ENCODE results near the gene KNSTRN. TPM values are rescaled to one million over a fixed set of nuclear protein-coding genes. Genes with fewer than 3 reads are reported as not detected.
A peak's percentile ranks its signal among the peaks of the same experiment; 100 is the strongest.

KNSTRN gene
- total RNA-seq, 1 experiment from 2014 or later: 115 TPM

DNA sequence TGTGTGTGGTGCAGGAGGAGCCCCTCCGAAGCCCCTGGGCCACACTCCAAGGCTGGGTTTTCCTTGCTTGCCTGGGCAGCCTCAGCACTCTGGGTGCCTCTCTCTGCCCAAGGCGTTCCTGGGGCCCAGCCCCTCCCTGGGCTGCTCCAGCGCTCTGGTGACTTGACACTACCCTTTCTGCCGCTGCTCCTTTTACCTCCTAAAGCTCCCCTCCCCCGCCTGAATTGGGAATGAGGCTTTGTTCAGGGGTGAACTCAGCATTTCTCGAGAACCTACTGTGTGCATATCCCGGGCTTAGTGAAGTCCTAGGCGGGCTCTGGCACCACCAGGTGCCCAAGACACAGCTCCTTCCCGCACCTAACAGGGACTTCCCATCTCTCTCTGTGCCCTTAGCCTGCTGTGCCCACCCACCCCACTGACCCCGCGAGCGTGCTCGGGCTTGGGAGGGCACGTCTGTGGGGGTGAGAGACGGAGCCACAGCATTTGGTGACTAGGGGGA is 57.0 kb downstream of the KNSTRN start:
- Histone ChIP-seq H3K36me3 (ENCODE audit: low read depth, low read length) (no peaks in the 10 kb centered on the region), H4K20me1 (ENCODE audit: low read length) (peaks cover 24% of the 10 kb centered on the region), H3K9me3 (ENCODE audit: low read length) (no peaks in the 10 kb centered on the region), H3K79me2 (ENCODE audit: low read length) (peaks cover 30% of the 10 kb centered on the region), H3K27me3 (ENCODE audit: low read length) (no peaks in the 10 kb centered on the region), H3K4me1 (ENCODE audit: insufficient read depth, low read length) (peaks cover 26% of the 10 kb centered on the region), H3K9ac (ENCODE audit: low read length) (no peak overlapping the region), H3K27ac (ENCODE audit: low read length) (no peak overlapping the region), H3F3A (ENCODE audit: low read length, unreplicated experiment) (no peaks in the 10 kb centered on the region), H2AFZ (ENCODE audit: low read length) (peak overlapping the region; percentile 75), H3K9me2 (replicated peaks; ENCODE audit: low read length) (no peaks in the 10 kb centered on the region), H3K4me3 (ENCODE audit: low read length) (peak overlapping the region; percentile 70), H3K4me2 (ENCODE audit: low read length) (peak overlapping the region; percentile 99)
- DNase-seq (peak; percentile 45), ATAC-seq (peak; percentile 23)
- TF ChIP-seq EZH2phosphoT487 (IDR thresholded peaks at IDR 0.05; ENCODE audit: borderline replicate concordance, low read length) (no peak), EZH2 (IDR thresholded peaks at IDR 0.05; ENCODE audit: low read length, unreplicated experiment) (no peak)
- TF ChIP-seq, protein P1, sequence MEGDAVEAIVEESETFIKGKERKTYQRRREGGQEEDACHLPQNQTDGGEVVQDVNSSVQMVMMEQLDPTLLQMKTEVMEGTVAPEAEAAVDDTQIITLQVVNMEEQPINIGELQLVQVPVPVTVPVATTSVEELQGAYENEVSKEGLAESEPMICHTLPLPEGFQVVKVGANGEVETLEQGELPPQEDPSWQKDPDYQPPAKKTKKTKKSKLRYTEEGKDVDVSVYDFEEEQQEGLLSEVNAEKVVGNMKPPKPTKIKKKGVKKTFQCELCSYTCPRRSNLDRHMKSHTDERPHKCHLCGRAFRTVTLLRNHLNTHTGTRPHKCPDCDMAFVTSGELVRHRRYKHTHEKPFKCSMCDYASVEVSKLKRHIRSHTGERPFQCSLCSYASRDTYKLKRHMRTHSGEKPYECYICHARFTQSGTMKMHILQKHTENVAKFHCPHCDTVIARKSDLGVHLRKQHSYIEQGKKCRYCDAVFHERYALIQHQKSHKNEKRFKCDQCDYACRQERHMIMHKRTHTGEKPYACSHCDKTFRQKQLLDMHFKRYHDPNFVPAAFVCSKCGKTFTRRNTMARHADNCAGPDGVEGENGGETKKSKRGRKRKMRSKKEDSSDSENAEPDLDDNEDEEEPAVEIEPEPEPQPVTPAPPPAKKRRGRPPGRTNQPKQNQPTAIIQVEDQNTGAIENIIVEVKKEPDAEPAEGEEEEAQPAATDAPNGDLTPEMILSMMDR (conservative IDR thresholded peaks at IDR 0.05; ENCODE audit: low read depth, low read length): no peak
- intact Hi-C loops (cut with micrococcal nuclease): no loop called here
- CTCF ChIA-PET: interaction anchor here (0.5 to 1.0 kb wide), 4 partner anchors 77 to 135 kb away, joined by 3 to 9 read pairs (median 5); partner anchors contain the start of genes CCDC32 and PLCB2
- no TSS peak for BruUV-seq (replicated peaks)
- POLR2A ChIA-PET (ENCODE audit: unreplicated experiment): interaction anchor here (0.6 kb wide), 1 partner anchor 126 kb away, joined by 3 read pairs; the partner anchor contains the start of gene CCDC32

DNA sequence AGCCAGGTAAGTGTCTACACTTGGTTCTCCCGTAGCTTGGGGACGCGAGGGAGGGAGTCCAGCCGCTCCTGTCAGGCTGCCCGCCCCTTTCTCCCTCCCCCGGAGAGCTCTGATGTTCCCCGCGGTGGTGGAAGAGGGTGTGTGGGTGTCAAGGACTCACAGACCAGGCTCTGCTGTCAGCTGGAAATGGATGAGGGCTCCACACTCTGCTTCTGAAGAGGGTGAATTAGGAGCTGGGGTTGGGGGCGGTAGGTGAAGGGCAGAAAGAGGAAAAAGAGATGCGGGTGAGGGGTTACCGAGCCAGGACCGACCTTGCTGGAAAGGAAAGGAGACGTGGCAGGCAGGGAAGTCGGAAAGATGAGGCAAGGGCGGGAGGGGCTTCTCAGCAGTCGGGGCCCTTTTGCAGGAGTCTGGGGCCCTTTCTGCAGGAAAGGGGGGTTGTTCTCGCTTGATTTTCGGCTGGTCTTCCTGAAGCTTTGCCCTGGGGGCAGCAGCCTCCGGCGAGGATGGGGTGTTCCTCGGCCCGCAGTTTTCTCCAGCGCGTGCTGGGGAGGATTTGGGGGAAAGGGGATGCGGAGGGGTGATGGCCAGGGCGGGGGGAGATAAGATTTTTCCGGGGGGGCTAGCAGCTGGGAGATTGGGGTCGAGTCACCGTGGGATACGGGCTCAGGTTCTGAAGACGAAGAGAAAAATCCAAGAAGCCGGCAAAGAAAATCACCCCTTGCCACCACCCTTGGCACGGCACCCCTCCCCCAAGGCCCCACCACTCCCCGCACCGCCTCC is 57.6 kb downstream of the KNSTRN start:
- H3K27ac ChIP-seq (ENCODE audit: low read length): no peak overlapping the region
- peak overlapping the region; percentile 70 for H3K4me3 ChIP-seq (ENCODE audit: low read length)
- H3K79me2 ChIP-seq (ENCODE audit: low read length): peaks cover 36% of the 10 kb centered on the region
- H3K36me3 ChIP-seq (ENCODE audit: low read depth, low read length): no peaks in the 10 kb centered on the region
- ChIA-PET POLR2A (ENCODE audit: unreplicated experiment) (interaction anchor here (0.6 kb wide), 2 partner anchors 15 to 125 kb away, joined by 3 to 4 read pairs; partner anchors contain the start of gene CCDC32), CTCF (interaction anchor here (0.5 to 1.2 kb wide), 6 partner anchors 67 to 135 kb away, joined by 3 to 9 read pairs (median 4); partner anchors contain the start of genes CCDC32, PLCB2 and RPUSD2)
- ATAC-seq (peak; percentile 33), DNase-seq (peak; percentile 42)
- TF ChIP-seq, protein P1 (conservative IDR thresholded peaks at IDR 0.05; ENCODE audit: low read depth, low read length): no peak
- no peak for TF ChIP-seq EZH2 (IDR thresholded peaks at IDR 0.05; ENCODE audit: low read length, unreplicated experiment)
- TF ChIP-seq EZH2phosphoT487 (IDR thresholded peaks at IDR 0.05; ENCODE audit: borderline replicate concordance, low read length): no peak
- no peaks in the 10 kb centered on the region for H3K9me2 ChIP-seq (replicated peaks; ENCODE audit: low read length)
- intact Hi-C loops (cut with micrococcal nuclease): loop anchor here (2.0 to 5.0 kb wide), 3 partner anchors 31 to 98 kb away; partner anchors contain the start of genes CCDC9B and CHST14
- H3F3A ChIP-seq (ENCODE audit: low read length, unreplicated experiment): no peaks in the 10 kb centered on the region
- no peaks in the 10 kb centered on the region for H3K27me3 ChIP-seq (ENCODE audit: low read length)
- H2AFZ ChIP-seq (ENCODE audit: low read length): peak overlapping the region; percentile 75
- peak overlapping the region; percentile 50 for H3K9ac ChIP-seq (ENCODE audit: low read length)
- peaks cover 30% of the 10 kb centered on the region for H4K20me1 ChIP-seq (ENCODE audit: low read length)
- no peaks in the 10 kb centered on the region for H3K9me3 ChIP-seq (ENCODE audit: low read length)
- TSS peak; percentile 68 for BruUV-seq (replicated peaks)
- H3K4me2 ChIP-seq (ENCODE audit: low read length): peak overlapping the region; percentile 99
- peaks cover 30% of the 10 kb centered on the region for H3K4me1 ChIP-seq (ENCODE audit: insufficient read depth, low read length)

All from PC-3 (cell line).